K562 (cell line): ENCODE data around the gene KLHL18. TPM values are rescaled to one million over a fixed set of nuclear protein-coding genes. Genes with fewer than 3 reads are reported as not detected.

ENCODE experiments used
- CREM ChIP-seq: IDR thresholded peaks from 2 replicates; pipeline ENCODE4 v1.6.1; 2014; ENCODE audit warnings: antibody characterized with exemption, low read depth
- GABPA ChIP-seq: fragments of 200-800 bp; sonication (Bioruptor generic); conservative IDR thresholded peaks from 2 replicates; pipeline ENCODE4 v1.6.1; 2016; ENCODE audit warnings: low read depth, missing genetic modification characterization, missing compliant biosample characterization
- GATAD2B ChIP-seq: fragments of 450-650 bp; IDR thresholded peaks from 2 replicates; pipeline ENCODE4 v1.6.1; 2017; ENCODE audit warnings: mild to moderate bottlenecking, borderline replicate concordance
- HNRNPUL1 ChIP-seq: fragments of 200-400 bp; formaldehyde crosslinking; IDR thresholded peaks from 2 replicates; pipeline ENCODE4 v1.6.1; 2017; ENCODE audit warnings: low read length
- LARP7 ChIP-seq: fragments of 450-650 bp; IDR thresholded peaks from 2 replicates; pipeline ENCODE4 v1.6.1; 2016
- PCBP1 ChIP-seq: fragments of 200-400 bp; formaldehyde crosslinking; IDR thresholded peaks from 2 replicates; pipeline ENCODE4 v1.6.1; 2018; ENCODE audit warnings: mild to moderate bottlenecking, low read depth, low read length; ENCODE audit not compliant: poor library complexity, severe bottlenecking
- POLR2AphosphoS2 ChIP-seq: IDR thresholded peaks from 2 replicates; pipeline ENCODE4 v1.6.1; 2012; ENCODE audit warnings: low read length, improper control_type of control experiment
- RBM39 ChIP-seq: fragments of 200-400 bp; formaldehyde crosslinking; optimal IDR thresholded peaks from 2 replicates; pipeline ENCODE3; 2018; ENCODE audit warnings: low read depth, low read length
- RFX5 ChIP-seq: IDR thresholded peaks from 2 replicates; pipeline ENCODE4 v1.6.1; 2011; ENCODE audit warnings: low read depth, mild to moderate bottlenecking, improper control_type of control experiment, low read length
- TEAD2 ChIP-seq: fragments of 450-650 bp; IDR thresholded peaks from 2 replicates; pipeline ENCODE4 v1.6.1; 2016; ENCODE audit warnings: missing genetic modification characterization, control low read depth, missing compliant biosample characterization
- ZBTB17 ChIP-seq: fragments of 450-650 bp; formaldehyde crosslinking; IDR thresholded peaks from 2 replicates; pipeline ENCODE4 v1.4.0; 2020; ENCODE audit warnings: mild to moderate bottlenecking
- ZC3H11A ChIP-seq: IDR thresholded peaks from 2 replicates; pipeline ENCODE4 v1.6.1; 2012; ENCODE audit warnings: low read depth, low read length, improper control_type of control experiment
- ZFP1 ChIP-seq: fragments of 450-650 bp; formaldehyde crosslinking; IDR thresholded peaks from 2 replicates; pipeline ENCODE4 v1.4.0; 2020; ENCODE audit warnings: mild to moderate bottlenecking, mixed read lengths
- polyA plus RNA-seq, 8 experiments: library from polyadenylated mRNA; depleted of rRNA in 4 of 8; stranded (reverse) in 5 of 8; unstranded in 3 of 8; fragments of >200 nt; fragmentation: Nextera tagmentation in 2 of 8; fragmentation: Illumina TruSeq in 1 of 8; extraction: Ambion mirVana in 2 of 8; extraction: Trizol in 1 of 8; gene quantifications; 2 replicates each; pipeline versions ENCODE4 v1.2.1 to v1.2.3, GENCODE V29; 2011 to 2014; ENCODE audit warnings: inconsistent platforms in 1 of 8, missing spikeins in 1 of 8
- total RNA-seq, 7 experiments: library from RNA; depleted of rRNA in 6 of 7; stranded (reverse); fragments of >200 nt in 6 of 7; fragmentation: Illumina TruSeq in 2 of 7; extraction: Trizol in 2 of 7; gene quantifications; 2 replicates each; pipeline versions ENCODE4 v1.2.1 to v1.2.3, GENCODE V29; 2011 to 2021; ENCODE audit warnings: low replicate concordance in 1 of 7
- TF ChIP-seq, protein P1 (sequence below): fragments of 450-650 bp; formaldehyde crosslinking; IDR thresholded peaks from 2 replicates; pipeline ENCODE4 v1.4.0; 2022; ENCODE audit warnings: missing genetic modification characterization
- TF ChIP-seq, protein P2 (sequence below): fragments of 450-650 bp; IDR thresholded peaks from 2 replicates; pipeline ENCODE4 v1.6.1; 2016; ENCODE audit warnings: antibody characterized with exemption
- TF ChIP-seq, protein P3 (sequence below): fragments of 450-650 bp; IDR thresholded peaks from 2 replicates; pipeline ENCODE4 v1.6.1; 2018; ENCODE audit not compliant: partially characterized antibody
- TF ChIP-seq, protein P4 (sequence below): fragments of 200-800 bp; sonication (Bioruptor generic); IDR thresholded peaks from 2 replicates; pipeline ENCODE4 v1.6.1; 2016; ENCODE audit warnings: missing genetic modification characterization, missing compliant biosample characterization

The KLHL18 gene
- total and polyA plus RNA-seq, 9 of the 15 experiments (the other 6 are each of a cell fraction or from before 2014, with no cell fraction given): 26.7 to 97.5 (median 48.7) TPM

DNA sequence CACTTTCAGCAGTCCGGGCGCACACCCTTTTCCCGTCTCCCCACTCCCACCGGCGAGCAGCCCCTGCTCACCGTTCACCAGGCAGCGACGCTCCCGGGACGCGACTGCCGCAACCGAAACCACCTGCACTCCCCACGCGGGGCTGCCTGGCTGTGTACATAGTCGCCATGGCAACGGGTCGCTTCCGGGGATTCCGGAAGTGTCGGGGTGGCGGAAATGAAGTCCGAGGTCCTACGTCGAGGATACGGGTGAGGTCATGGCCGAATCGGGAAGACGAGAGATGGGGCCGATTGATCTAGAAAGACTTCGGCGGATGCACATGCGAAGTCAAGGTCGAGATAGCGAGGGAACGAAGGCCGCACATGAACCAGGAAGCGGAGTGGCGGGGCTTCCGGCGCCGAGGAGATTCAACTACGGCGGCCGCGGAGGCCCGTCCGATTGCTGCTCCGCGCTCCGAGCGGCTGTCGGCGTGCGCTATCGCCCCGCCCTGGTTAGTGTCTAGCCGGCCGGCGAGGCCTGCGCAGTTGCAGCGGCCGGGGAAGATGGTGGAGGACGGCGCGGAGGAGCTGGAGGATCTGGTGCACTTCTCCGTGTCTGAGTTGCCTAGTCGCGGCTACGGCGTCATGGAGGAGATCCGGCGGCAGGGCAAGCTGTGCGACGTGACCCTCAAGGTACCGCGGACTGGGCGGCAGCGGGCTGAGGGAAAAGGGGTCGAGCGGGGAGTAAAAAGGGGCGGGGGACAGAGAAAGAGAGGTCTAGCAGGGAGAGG is at the start of gene KLHL18, which contains the start of gene KIF9 (continued):
- TF ChIP-seq, protein P1, sequence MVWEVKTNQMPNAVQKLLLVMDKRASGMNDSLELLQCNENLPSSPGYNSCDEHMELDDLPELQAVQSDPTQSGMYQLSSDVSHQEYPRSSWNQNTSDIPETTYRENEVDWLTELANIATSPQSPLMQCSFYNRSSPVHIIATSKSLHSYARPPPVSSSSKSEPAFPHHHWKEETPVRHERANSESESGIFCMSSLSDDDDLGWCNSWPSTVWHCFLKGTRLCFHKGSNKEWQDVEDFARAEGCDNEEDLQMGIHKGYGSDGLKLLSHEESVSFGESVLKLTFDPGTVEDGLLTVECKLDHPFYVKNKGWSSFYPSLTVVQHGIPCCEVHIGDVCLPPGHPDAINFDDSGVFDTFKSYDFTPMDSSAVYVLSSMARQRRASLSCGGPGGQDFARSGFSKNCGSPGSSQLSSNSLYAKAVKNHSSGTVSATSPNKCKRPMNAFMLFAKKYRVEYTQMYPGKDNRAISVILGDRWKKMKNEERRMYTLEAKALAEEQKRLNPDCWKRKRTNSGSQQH: peak; percentile 84
- TF ChIP-seq ZC3H11A (no peak), HNRNPUL1 (no peak), CREM (peak; percentile 95), PCBP1 (peak; percentile 19), TEAD2 (tag) (no peak), GATAD2B (peak; percentile 97), RBM39 (no peak), ZFP1 (CRISPR knock-in tag) (no peak), POLR2AphosphoS2 (no peak), RFX5 (no peak), LARP7 (peak; percentile 89; the same call in 1 of the 2 replicates), GABPA (peak; percentile 98), ZBTB17 (CRISPR knock-in tag) (peak; percentile 83)
- TF ChIP-seq, protein P2, sequence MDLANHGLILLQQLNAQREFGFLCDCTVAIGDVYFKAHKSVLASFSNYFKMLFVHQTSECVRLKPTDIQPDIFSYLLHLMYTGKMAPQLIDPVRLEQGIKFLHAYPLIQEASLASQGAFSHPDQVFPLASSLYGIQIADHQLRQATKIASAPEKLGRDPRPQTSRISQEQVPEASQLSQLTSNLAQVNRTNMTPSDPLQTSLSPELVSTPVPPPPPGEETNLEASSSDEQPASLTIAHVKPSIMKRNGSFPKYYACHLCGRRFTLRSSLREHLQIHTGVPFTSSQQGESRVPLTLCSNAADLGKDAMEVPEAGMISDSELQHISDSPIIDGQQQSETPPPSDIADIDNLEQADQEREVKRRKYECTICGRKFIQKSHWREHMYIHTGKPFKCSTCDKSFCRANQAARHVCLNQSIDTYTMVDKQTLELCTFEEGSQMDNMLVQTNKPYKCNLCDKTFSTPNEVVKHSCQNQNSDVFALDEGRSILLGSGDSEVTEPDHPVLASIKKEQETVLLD: peak; percentile 35; the same call in 1 of the 2 replicates
- TF ChIP-seq, protein P3, sequence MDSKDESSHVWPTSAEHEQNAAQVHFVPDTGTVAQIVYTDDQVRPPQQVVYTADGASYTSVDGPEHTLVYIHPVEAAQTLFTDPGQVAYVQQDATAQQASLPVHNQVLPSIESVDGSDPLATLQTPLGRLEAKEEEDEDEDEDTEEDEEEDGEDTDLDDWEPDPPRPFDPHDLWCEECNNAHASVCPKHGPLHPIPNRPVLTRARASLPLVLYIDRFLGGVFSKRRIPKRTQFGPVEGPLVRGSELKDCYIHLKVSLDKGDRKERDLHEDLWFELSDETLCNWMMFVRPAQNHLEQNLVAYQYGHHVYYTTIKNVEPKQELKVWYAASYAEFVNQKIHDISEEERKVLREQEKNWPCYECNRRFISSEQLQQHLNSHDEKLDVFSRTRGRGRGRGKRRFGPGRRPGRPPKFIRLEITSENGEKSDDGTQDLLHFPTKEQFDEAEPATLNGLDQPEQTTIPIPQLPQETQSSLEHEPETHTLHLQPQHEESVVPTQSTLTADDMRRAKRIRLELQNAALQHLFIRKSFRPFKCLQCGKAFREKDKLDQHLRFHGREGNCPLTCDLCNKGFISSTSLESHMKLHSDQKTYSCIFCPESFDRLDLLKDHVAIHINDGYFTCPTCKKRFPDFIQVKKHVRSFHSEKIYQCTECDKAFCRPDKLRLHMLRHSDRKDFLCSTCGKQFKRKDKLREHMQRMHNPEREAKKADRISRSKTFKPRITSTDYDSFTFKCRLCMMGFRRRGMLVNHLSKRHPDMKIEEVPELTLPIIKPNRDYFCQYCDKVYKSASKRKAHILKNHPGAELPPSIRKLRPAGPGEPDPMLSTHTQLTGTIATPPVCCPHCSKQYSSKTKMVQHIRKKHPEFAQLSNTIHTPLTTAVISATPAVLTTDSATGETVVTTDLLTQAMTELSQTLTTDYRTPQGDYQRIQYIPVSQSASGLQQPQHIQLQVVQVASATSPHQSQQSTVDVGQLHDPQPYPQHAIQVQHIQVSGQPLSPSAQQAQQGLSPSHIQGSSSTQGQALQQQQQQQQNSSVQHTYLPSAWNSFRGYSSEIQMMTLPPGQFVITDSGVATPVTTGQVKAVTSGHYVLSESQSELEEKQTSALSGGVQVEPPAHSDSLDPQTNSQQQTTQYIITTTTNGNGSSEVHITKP: peak; percentile 12
- TF ChIP-seq, protein P4, sequence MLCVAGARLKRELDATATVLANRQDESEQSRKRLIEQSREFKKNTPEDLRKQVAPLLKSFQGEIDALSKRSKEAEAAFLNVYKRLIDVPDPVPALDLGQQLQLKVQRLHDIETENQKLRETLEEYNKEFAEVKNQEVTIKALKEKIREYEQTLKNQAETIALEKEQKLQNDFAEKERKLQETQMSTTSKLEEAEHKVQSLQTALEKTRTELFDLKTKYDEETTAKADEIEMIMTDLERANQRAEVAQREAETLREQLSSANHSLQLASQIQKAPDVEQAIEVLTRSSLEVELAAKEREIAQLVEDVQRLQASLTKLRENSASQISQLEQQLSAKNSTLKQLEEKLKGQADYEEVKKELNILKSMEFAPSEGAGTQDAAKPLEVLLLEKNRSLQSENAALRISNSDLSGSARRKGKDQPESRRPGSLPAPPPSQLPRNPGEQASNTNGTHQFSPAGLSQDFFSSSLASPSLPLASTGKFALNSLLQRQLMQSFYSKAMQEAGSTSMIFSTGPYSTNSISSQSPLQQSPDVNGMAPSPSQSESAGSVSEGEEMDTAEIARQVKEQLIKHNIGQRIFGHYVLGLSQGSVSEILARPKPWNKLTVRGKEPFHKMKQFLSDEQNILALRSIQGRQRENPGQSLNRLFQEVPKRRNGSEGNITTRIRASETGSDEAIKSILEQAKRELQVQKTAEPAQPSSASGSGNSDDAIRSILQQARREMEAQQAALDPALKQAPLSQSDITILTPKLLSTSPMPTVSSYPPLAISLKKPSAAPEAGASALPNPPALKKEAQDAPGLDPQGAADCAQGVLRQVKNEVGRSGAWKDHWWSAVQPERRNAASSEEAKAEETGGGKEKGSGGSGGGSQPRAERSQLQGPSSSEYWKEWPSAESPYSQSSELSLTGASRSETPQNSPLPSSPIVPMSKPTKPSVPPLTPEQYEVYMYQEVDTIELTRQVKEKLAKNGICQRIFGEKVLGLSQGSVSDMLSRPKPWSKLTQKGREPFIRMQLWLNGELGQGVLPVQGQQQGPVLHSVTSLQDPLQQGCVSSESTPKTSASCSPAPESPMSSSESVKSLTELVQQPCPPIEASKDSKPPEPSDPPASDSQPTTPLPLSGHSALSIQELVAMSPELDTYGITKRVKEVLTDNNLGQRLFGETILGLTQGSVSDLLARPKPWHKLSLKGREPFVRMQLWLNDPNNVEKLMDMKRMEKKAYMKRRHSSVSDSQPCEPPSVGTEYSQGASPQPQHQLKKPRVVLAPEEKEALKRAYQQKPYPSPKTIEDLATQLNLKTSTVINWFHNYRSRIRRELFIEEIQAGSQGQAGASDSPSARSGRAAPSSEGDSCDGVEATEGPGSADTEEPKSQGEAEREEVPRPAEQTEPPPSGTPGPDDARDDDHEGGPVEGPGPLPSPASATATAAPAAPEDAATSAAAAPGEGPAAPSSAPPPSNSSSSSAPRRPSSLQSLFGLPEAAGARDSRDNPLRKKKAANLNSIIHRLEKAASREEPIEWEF (CRISPR knock-in tag): no peak
